Large intestine (tissue), 3 donors: ENCODE data around the gene CFTR. TPM values are rescaled to one million over a fixed set of nuclear protein-coding genes. Genes with fewer than 3 reads are reported as not detected.

ENCODE experiments used
- DNase-seq, 2 donors: peaks; one replicate each; pipeline versions ENCODE4 v3.0.0 to v3.0.0-alpha.2; 2013
- H3K27ac ChIP-seq: one replicate; pipeline ENCODE4 v1.5.1; 2013; ENCODE audit warnings: low read length
- H3K27me3 ChIP-seq: 2 replicates; pipeline ENCODE4 v1.6.1; 2013; ENCODE audit warnings: low read length; ENCODE audit not compliant: control insufficient read depth, insufficient read depth
- H3K36me3 ChIP-seq: 2 replicates; pipeline ENCODE4 v1.6.1; 2013; ENCODE audit warnings: low read length; ENCODE audit not compliant: control insufficient read depth, insufficient read depth
- H3K4me1 ChIP-seq: one replicate; pipeline ENCODE4 v1.6.1; 2013; ENCODE audit warnings: low read length; ENCODE audit not compliant: control insufficient read depth, insufficient read depth
- H3K4me3 ChIP-seq: one replicate; pipeline ENCODE4 v1.5.1; 2013; ENCODE audit warnings: low read length
- H3K9me3 ChIP-seq: one replicate; pipeline ENCODE4 v1.6.1; 2013; ENCODE audit warnings: mild to moderate bottlenecking, low read depth, low read length, moderate library complexity; ENCODE audit not compliant: control insufficient read depth
- WGBS: methylation state at CpG from one replicate; pipeline ENCODE4 v1.1.5; 2013; ENCODE audit warnings: low lambda C conversion rate; ENCODE audit not compliant: insufficient coverage; 5-methylcytosine and 5-hydroxymethylcytosine counted together
- polyA plus RNA-seq: library from polyadenylated mRNA; unstranded; fragments of 120-200 nt; gene quantifications from one replicate; pipeline ENCODE4 v1.2.1, GENCODE V29; 2013

The CFTR gene
- polyA plus RNA-seq, 1 donor, result 53.1 TPM

- Histone ChIP-seq H3K27ac (peak overlapping the region; percentile 19), H3K4me1 (peaks cover 12% of the 10 kb centered on the region), H3K9me3 (no peaks in the 10 kb centered on the region), H3K27me3 (no peaks in the 10 kb centered on the region), H3K36me3 (peaks cover 9% of the 10 kb centered on the region), H3K4me3 (no peak overlapping the region)
- WGBS, result no CpG with 5 or more reads among the region's 2 CpGs
- DNase-seq, result peak; percentile 45 to 75
Measured at GRCh38 chr7:117661328-117661727, 181.5 kb downstream of the CFTR start.

- Histone ChIP-seq H3K27me3 (no peaks in the 10 kb centered on the region), H3K27ac (no peak overlapping the region), H3K36me3 (peaks cover 12% of the 10 kb centered on the region), H3K4me1 (peaks cover 3% of the 10 kb centered on the region), H3K4me3 (no peak overlapping the region), H3K9me3 (no peaks in the 10 kb centered on the region)
- WGBS, result 94% methylated on average over 3 of the region's 3 CpGs
- no peak for DNase-seq
Measured at GRCh38 chr7:117664047-117664446, 184.2 kb downstream of the CFTR start.

GRCh38 chr7:117665368-117665767 is 185.5 kb downstream of the CFTR start:
- Histone ChIP-seq H3K27ac (no peak overlapping the region), H3K27me3 (no peaks in the 10 kb centered on the region), H3K4me1 (peaks cover 3% of the 10 kb centered on the region), H3K4me3 (no peak overlapping the region), H3K36me3 (peaks cover 12% of the 10 kb centered on the region), H3K9me3 (no peaks in the 10 kb centered on the region)
- no peak for DNase-seq

GRCh38 chr7:117666031-117666430 is 186.2 kb downstream of the CFTR start:
- no peak for DNase-seq
- Histone ChIP-seq H3K9me3 (no peaks in the 10 kb centered on the region), H3K27ac (no peak overlapping the region), H3K27me3 (no peaks in the 10 kb centered on the region), H3K4me3 (no peak overlapping the region), H3K4me1 (peaks cover 3% of the 10 kb centered on the region), H3K36me3 (peaks cover 12% of the 10 kb centered on the region)
- WGBS, result no CpG with 5 or more reads among the region's 1 CpG

GRCh38 chr7:117666689-117667088 is 186.9 kb downstream of the CFTR start:
- no peak for DNase-seq
- Histone ChIP-seq H3K27ac (no peak overlapping the region), H3K4me3 (no peak overlapping the region), H3K27me3 (no peaks in the 10 kb centered on the region), H3K36me3 (peaks cover 12% of the 10 kb centered on the region), H3K9me3 (no peaks in the 10 kb centered on the region), H3K4me1 (no peaks in the 10 kb centered on the region)
- no CpG with 5 or more reads among the region's 6 CpGs for WGBS

- no peak overlapping the region for H3K4me3 ChIP-seq
- no peak overlapping the region for H3K27ac ChIP-seq
- H3K4me1 ChIP-seq, result peaks cover 3% of the 10 kb centered on the region
- no CpG with 5 or more reads among the region's 2 CpGs for WGBS
- no peaks in the 10 kb centered on the region for H3K9me3 ChIP-seq
- no peak for DNase-seq
- H3K36me3 ChIP-seq, result peaks cover 12% of the 10 kb centered on the region
- no peaks in the 10 kb centered on the region for H3K27me3 ChIP-seq
Measured at GRCh38 chr7:117667456-117667855, 187.6 kb downstream of the CFTR start.

GRCh38 chr7:117669818-117670217 is 190.0 kb downstream of the CFTR start:
- WGBS, result no CpG with 5 or more reads among the region's 4 CpGs
- Histone ChIP-seq H3K4me3 (no peak overlapping the region), H3K27me3 (no peaks in the 10 kb centered on the region), H3K4me1 (peaks cover 19% of the 10 kb centered on the region), H3K9me3 (no peaks in the 10 kb centered on the region), H3K36me3 (peaks cover 9% of the 10 kb centered on the region), H3K27ac (no peak overlapping the region)
- no peak for DNase-seq

GRCh38 chr7:117672453-117672852 is 192.6 kb downstream of the CFTR start:
- no peak overlapping the region for H3K4me3 ChIP-seq
- H3K27me3 ChIP-seq, result no peaks in the 10 kb centered on the region
- peak overlapping the region; percentile 58 for H3K27ac ChIP-seq
- peaks cover 35% of the 10 kb centered on the region for H3K4me1 ChIP-seq
- 13% methylated on average over 1 of the region's 1 CpG for WGBS
- no peaks in the 10 kb centered on the region for H3K9me3 ChIP-seq
- H3K36me3 ChIP-seq, result no peaks in the 10 kb centered on the region
- DNase-seq, result peak in 1 of 2 donors; percentile 24

GRCh38 chr7:117673367-117673766 is 193.5 kb downstream of the CFTR start:
- H3K27ac ChIP-seq, result peak overlapping the region; percentile 58
- H3K9me3 ChIP-seq, result no peaks in the 10 kb centered on the region
- H3K36me3 ChIP-seq, result no peaks in the 10 kb centered on the region
- H3K27me3 ChIP-seq, result no peaks in the 10 kb centered on the region
- peak; percentile 36 to 68 for DNase-seq
- H3K4me3 ChIP-seq, result no peak overlapping the region
- peaks cover 35% of the 10 kb centered on the region for H3K4me1 ChIP-seq
- WGBS, result no CpG with 5 or more reads among the region's 14 CpGs

GRCh38 chr7:117673839-117674238 is 194.0 kb downstream of the CFTR start:
- H3K4me1 ChIP-seq, result peaks cover 35% of the 10 kb centered on the region
- no peaks in the 10 kb centered on the region for H3K27me3 ChIP-seq
- H3K9me3 ChIP-seq, result no peaks in the 10 kb centered on the region
- peak in 1 of 2 donors; percentile 52 for DNase-seq
- H3K27ac ChIP-seq, result peak overlapping the region; percentile 58
- H3K36me3 ChIP-seq, result no peaks in the 10 kb centered on the region
- no peak overlapping the region for H3K4me3 ChIP-seq

GRCh38 chr7:117674617-117675016 is 194.8 kb downstream of the CFTR start:
- Histone ChIP-seq H3K4me1 (peaks cover 35% of the 10 kb centered on the region), H3K27me3 (no peaks in the 10 kb centered on the region), H3K9me3 (no peaks in the 10 kb centered on the region), H3K27ac (no peak overlapping the region), H3K4me3 (no peak overlapping the region), H3K36me3 (no peaks in the 10 kb centered on the region)
- WGBS, result 20% methylated on average over 1 of the region's 3 CpGs
- no peak for DNase-seq
